Peyer's patch (tissue), 4 donors: ENCODE results near the gene DET1.

Experiments used
- POLR2A ChIP-seq, 2 donors: fragments of 450-650 bp; IDR thresholded peaks; one replicate each; pipeline ENCODE4 v1.5.1; 2017; ENCODE audit warnings: antibody characterized with exemption in 2 of 2, mild to moderate bottlenecking in 2 of 2, moderate library complexity in 2 of 2
- TF ChIP-seq, protein P1 (sequence below), 6 experiments: fragments of 450-650 bp in 4 of 6; fragments of 200-600 bp in 2 of 6; sonication (generic) in 1 of 6; IDR thresholded peaks; one replicate each; pipeline ENCODE4 v1.5.1; 2017 to 2019; ENCODE audit warnings: antibody characterized with exemption in 6 of 6, mild to moderate bottlenecking in 3 of 6, moderate library complexity in 1 of 6

DNA sequence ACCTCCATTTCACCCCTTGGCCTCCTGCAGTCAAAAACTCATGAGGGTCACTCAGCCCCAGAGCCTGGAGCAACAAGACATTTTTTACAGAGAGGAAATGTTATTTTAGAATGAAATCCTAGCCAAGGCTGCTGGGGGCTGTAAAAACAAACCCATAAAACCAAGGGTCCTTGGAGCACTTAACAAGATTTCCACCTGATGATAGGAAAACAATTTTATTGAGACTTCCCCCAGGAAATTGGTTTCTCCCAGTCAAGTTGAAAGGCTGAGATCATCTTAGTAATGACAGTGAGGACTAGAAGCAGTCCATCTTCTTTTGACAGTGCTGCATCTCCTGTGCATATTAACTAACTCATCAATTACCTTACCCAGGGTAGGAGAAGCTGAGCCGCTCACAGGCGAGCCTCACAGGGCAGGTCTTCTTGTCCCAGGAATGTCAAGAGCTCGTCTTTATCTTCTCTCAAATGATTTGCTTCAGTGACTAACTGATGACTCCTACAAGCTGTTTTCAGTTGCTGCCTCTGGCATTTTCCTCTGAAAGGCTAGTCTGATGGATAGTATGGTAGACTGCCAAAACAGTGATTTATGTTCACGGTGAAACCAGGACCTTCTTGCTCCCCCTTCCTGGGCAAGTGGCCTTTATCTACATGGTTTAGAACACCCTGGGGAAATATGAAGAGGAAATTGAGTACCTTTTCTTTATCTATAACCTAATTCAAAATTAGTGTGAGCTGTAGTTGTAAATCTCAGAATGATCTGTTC lies 40.1 kb upstream of the DET1 start:
- TF ChIP-seq, protein P1, sequence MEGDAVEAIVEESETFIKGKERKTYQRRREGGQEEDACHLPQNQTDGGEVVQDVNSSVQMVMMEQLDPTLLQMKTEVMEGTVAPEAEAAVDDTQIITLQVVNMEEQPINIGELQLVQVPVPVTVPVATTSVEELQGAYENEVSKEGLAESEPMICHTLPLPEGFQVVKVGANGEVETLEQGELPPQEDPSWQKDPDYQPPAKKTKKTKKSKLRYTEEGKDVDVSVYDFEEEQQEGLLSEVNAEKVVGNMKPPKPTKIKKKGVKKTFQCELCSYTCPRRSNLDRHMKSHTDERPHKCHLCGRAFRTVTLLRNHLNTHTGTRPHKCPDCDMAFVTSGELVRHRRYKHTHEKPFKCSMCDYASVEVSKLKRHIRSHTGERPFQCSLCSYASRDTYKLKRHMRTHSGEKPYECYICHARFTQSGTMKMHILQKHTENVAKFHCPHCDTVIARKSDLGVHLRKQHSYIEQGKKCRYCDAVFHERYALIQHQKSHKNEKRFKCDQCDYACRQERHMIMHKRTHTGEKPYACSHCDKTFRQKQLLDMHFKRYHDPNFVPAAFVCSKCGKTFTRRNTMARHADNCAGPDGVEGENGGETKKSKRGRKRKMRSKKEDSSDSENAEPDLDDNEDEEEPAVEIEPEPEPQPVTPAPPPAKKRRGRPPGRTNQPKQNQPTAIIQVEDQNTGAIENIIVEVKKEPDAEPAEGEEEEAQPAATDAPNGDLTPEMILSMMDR (IDR thresholded peaks at IDR 0.05), result no peak
- no peak for TF ChIP-seq POLR2A (IDR thresholded peaks at IDR 0.05)
